GM20431 (cell line): ENCODE results near the gene SYT2.
"Not testable (repeated sequence)": the region's sequence is repeated elsewhere in the genome, so short reads cannot be mapped to it uniquely, and the experiment has no call there.

Experiments
- in situ Hi-C: fragments of 300-500 bp; cut with MseI, MboI; formaldehyde crosslinking; loops from one replicate; pipeline ENCODE4 v1.15.0; 2020; ENCODE audit warnings: low sequenced_read_pairs; ENCODE audit not compliant: unreplicated experiment

The SYT2 gene

GRCh38 chr1:202627841-202628565 is 82.3 kb downstream of the SYT2 start:
- in situ Hi-C loops, result no loop called here

GRCh38 chr1:202627036-202627435 is 83.2 kb downstream of the SYT2 start:
- in situ Hi-C loops, result not testable (repeated sequence)

- in situ Hi-C loops, result no loop called here
Observed at GRCh38 chr1:202625416-202626360, 84.6 kb downstream of the SYT2 start.

GRCh38 chr1:202624781-202625108 is 85.5 kb downstream of the SYT2 start:
- in situ Hi-C loops, result no loop called here

GRCh38 chr1:202624088-202624780 is 86.0 kb downstream of the SYT2 start:
- in situ Hi-C loops, result no loop called here

GRCh38 chr1:202623476-202623875 is 86.8 kb downstream of the SYT2 start:
- in situ Hi-C loops, result not testable (repeated sequence)

GRCh38 chr1:202623075-202623474 is 87.2 kb downstream of the SYT2 start:
- in situ Hi-C loops, result no loop called here

- in situ Hi-C loops, result no loop called here
Observed at GRCh38 chr1:202622388-202622787, 87.9 kb downstream of the SYT2 start.

GRCh38 chr1:202621446-202621845 is 88.8 kb downstream of the SYT2 start:
- in situ Hi-C loops, result no loop called here

- in situ Hi-C loops, result not testable (repeated sequence)
Observed at GRCh38 chr1:202620036-202620435, 90.2 kb downstream of the SYT2 start.

GRCh38 chr1:202619505-202619904 is 90.7 kb downstream of the SYT2 start:
- in situ Hi-C loops, result no loop called here

GRCh38 chr1:202619012-202619411 is 91.2 kb downstream of the SYT2 start:
- in situ Hi-C loops, result not testable (repeated sequence)

- in situ Hi-C loops, result no loop called here
Observed at GRCh38 chr1:202616355-202616915, 93.8 kb downstream of the SYT2 start.

- in situ Hi-C loops, result no loop called here
Observed at GRCh38 chr1:202615501-202616354, 94.5 kb downstream of the SYT2 start.

- in situ Hi-C loops, result not testable (repeated sequence)
Observed at GRCh38 chr1:202615208-202615500, 95.1 kb downstream of the SYT2 start.

GRCh38 chr1:202614363-202615207 is 95.7 kb downstream of the SYT2 start:
- in situ Hi-C loops, result not testable (repeated sequence)

GRCh38 chr1:202613571-202613970 is 96.7 kb downstream of the SYT2 start:
- in situ Hi-C loops, result no loop called here

- in situ Hi-C loops, result not testable (repeated sequence)
Observed at GRCh38 chr1:202612036-202612435, 98.2 kb downstream of the SYT2 start.

GRCh38 chr1:202605515-202605914 is 104.7 kb downstream of the SYT2 start:
- in situ Hi-C loops, result no loop called here
